Activated B cell treated with CpG ODN at 0.5 μM for 24 hours (primary cell): ENCODE data around the gene MPST. TPM values are rescaled to one million over a fixed set of nuclear protein-coding genes. Genes with fewer than 3 reads are reported as not detected.
A peak's percentile ranks its signal among the peaks of the same experiment; 100 is the strongest.

Experiments
- ATAC-seq: fragments of 200-7000 bp; cut with Tn5 transposase; one replicate; pipeline ENCODE4 v1.10.0; 2021; ENCODE audit warnings: low read depth, mild to moderate bottlenecking, moderate library complexity
- CTCF ChIA-PET: fragments of 350-600 bp; sonication (Branson Sonifier 250); formaldehyde crosslinking; loops from one replicate; lab custom pipeline; 2021; ENCODE audit warnings: antibody characterized with exemption; lab: Charles Lee
- POLR2A ChIA-PET: fragments of 350-600 bp; sonication (Branson Sonifier 250); formaldehyde crosslinking; loops from one replicate; lab custom pipeline; 2021; ENCODE audit warnings: antibody characterized with exemption; lab: Charles Lee
- DNase-seq: peaks from one replicate; pipeline ENCODE4 v3.0.0; 2022
- H3K27ac Mint-ChIP-seq: one replicate; pipeline ENCODE4 v1.8.0; 2020; ENCODE audit warnings: mixed read lengths
- H3K27me3 Mint-ChIP-seq: one replicate; pipeline ENCODE4 v1.8.0; 2021; ENCODE audit warnings: mixed read lengths
- H3K36me3 Mint-ChIP-seq: one replicate; pipeline ENCODE4 v1.8.0; 2021; ENCODE audit warnings: low read depth, mixed read lengths
- H3K4me1 Mint-ChIP-seq: one replicate; pipeline ENCODE4 v1.8.0; 2021; ENCODE audit warnings: mixed read lengths
- H3K4me3 Mint-ChIP-seq: one replicate; pipeline ENCODE4 v1.8.0; 2020; ENCODE audit warnings: mild to moderate bottlenecking, mixed read lengths
- H3K9me3 Mint-ChIP-seq: one replicate; pipeline ENCODE4 v1.8.0; 2020; ENCODE audit warnings: mixed read lengths
- intact Hi-C: fragments of 100-400 bp; cut with micrococcal nuclease; formaldehyde crosslinking; loops from one replicate; pipeline ENCODE4 v1.15.1; 2024
- total RNA-seq: library from RNA; stranded (reverse); gene quantifications from 2 replicates; pipeline ENCODE4 v1.2.3, GENCODE V29; 2022
- TF ChIP-seq, protein P1 (sequence below): fragments of 200-600 bp; IDR thresholded peaks from one replicate; pipeline ENCODE4 v1.8.0; 2022; ENCODE audit warnings: antibody characterized with exemption, mild to moderate bottlenecking

Gene MPST
- total RNA-seq, 1 donor from 2014 or later, result 15.6 TPM

DNA sequence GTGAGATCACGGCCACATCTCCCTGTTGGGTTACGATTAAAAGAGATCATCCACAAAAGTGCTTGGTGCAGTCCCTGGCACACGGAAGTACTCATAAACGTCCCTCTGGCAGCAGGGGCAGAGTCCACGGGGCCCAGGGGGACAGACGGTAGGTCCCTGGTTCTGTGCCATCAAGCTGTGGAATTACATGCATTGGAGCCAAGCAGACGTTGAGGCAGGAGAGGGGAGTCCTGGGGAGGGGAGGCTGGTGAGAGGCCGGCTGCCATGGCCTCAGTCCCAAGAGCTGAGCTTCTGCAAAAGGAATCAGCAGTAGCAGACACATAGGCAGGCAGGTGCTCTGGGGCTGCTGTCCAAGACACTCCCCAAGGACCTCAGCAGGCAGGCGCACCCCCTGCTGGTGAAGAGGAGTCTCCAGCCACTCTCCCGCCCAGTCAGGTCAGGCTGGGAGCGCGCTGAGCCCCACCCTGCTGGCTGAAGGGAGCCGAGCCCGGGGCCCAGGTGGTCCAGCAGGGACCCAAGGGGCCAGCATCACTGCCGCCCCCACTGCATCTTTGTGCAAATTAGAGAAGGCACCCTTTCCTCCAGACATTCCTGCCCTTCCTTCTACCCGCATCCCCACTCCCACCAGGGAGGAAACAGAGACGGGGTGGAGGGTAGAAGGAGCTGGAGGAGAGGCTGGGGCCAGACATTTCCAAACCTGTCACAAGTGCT, 24.4 kb downstream of the MPST start:
- peak; percentile 52 for DNase-seq
- POLR2A ChIA-PET, result no interaction called here

DNA sequence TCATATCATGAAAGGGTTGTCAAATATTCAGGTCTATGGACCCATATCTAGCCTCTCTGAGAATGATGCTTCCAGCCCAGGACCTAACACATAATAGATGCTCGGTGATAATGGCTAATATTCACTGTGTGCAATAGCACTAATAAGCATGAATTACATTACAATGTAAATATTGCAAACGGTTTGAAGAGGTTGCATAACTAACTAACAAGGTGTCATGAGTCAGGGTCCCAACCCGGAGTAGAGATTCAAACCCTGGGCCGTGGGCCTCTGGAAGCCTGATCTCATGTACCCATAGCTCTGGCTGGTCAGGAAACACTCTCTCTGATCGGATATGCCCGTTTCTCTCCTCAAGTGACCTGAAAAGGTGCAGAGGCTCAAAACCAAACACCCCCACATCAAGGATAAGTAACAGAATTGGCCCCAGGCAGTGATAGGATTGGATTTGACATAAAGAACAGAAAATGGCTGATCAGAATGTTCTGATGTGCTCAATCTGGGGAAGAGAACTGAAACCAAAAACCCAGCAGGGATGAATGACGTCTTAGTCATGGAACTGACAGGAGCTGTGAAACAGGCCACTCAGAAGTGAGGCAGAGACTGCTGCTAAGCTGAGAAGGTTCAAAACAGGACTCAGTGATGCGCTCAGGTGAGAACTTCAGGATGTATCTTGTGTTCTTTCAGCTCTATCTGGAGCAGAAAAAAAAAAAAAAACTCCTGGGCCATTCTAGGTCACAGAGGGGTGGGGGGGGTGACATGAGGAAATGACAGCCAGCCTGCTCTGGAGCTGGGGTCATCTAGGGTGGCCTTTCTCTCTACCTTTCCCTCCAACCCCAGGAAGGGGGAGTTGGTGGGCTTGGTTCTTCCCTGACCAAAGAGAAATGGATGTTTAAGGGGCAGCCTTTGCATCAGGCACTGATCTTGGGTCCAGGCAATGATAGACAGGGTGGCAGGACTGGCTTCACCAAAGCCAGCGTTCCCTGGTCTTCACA, 25.4 kb downstream of the MPST start:
- ATAC-seq, result peak; percentile 40
- Mint-ChIP-seq H3K36me3 (no peaks in the 10 kb centered on the region), H3K9me3 (no peaks in the 10 kb centered on the region), H3K4me1 (peaks cover 12% of the 10 kb centered on the region), H3K4me3 (no peak overlapping the region), H3K27me3 (peaks cover 12% of the 10 kb centered on the region), H3K27ac (peak overlapping the region; percentile 9)
- ChIA-PET CTCF (interaction anchor here (0.7 to 3.5 kb wide), 9 partner anchors 15 to 417 kb away, joined by 3 to 30 read pairs (median 4); partner anchors contain the start of genes MPST and TST), POLR2A (interaction anchor here (0.6 kb wide), 1 partner anchor 55 kb away, joined by 7 read pairs; no protein-coding TSS in a partner anchor)
- intact Hi-C loops, result loop anchor here (1.0 to 2.0 kb wide), 5 partner anchors 68 to 498 kb away; no protein-coding TSS in a partner anchor
- TF ChIP-seq, protein P1, sequence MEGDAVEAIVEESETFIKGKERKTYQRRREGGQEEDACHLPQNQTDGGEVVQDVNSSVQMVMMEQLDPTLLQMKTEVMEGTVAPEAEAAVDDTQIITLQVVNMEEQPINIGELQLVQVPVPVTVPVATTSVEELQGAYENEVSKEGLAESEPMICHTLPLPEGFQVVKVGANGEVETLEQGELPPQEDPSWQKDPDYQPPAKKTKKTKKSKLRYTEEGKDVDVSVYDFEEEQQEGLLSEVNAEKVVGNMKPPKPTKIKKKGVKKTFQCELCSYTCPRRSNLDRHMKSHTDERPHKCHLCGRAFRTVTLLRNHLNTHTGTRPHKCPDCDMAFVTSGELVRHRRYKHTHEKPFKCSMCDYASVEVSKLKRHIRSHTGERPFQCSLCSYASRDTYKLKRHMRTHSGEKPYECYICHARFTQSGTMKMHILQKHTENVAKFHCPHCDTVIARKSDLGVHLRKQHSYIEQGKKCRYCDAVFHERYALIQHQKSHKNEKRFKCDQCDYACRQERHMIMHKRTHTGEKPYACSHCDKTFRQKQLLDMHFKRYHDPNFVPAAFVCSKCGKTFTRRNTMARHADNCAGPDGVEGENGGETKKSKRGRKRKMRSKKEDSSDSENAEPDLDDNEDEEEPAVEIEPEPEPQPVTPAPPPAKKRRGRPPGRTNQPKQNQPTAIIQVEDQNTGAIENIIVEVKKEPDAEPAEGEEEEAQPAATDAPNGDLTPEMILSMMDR, result no peak
- DNase-seq, result no peak

More for the DNA sequence above, 24.4 kb downstream of the MPST start:
- no peaks in the 10 kb centered on the region for H3K36me3 Mint-ChIP-seq
- no peaks in the 10 kb centered on the region for H3K9me3 Mint-ChIP-seq
- peaks cover 12% of the 10 kb centered on the region for H3K4me1 Mint-ChIP-seq
- H3K27me3 Mint-ChIP-seq, result peaks cover 14% of the 10 kb centered on the region
- H3K4me3 Mint-ChIP-seq, result no peak overlapping the region
- intact Hi-C loops, result loop anchor here (1.0 to 2.0 kb wide), 5 partner anchors 67 to 497 kb away; no protein-coding TSS in a partner anchor
- ATAC-seq, result peak; percentile 97
- CTCF ChIA-PET, result interaction anchor here (0.9 to 3.5 kb wide), 12 partner anchors 14 to 516 kb away, joined by 3 to 30 read pairs (median 4); partner anchors contain the start of genes MPST and TST
- TF ChIP-seq, protein P1, result peak; percentile 41
- no peak overlapping the region for H3K27ac Mint-ChIP-seq

DNA sequence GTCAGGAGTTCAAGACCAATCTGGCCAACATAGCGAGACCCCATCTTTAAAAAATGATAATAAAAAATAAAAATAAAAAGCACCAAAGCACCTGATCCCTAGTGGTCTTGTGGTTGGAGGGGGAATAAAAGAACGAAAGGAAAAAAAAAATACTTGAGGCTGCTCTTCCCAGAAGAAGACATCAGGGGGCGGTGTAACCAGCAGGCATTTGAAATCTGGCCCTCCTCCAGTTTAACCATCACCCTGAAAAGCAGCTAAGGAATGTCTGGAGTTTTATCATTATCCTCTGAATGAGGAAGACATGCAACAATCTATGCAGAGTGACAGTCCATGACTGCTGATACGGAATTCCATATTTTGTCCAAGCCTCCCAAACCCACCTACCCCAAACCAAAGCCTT, 26.4 kb downstream of the MPST start:
- H3K4me3 Mint-ChIP-seq, result no peak overlapping the region
- H3K27me3 Mint-ChIP-seq, result peaks cover 3% of the 10 kb centered on the region
- H3K27ac Mint-ChIP-seq, result no peak overlapping the region
- H3K36me3 Mint-ChIP-seq, result no peaks in the 10 kb centered on the region
- TF ChIP-seq, protein P1, result no peak
- H3K4me1 Mint-ChIP-seq, result peaks cover 12% of the 10 kb centered on the region
- H3K9me3 Mint-ChIP-seq, result no peaks in the 10 kb centered on the region
- ATAC-seq (no peak), DNase-seq (no peak)
- POLR2A ChIA-PET, result no interaction called here
- intact Hi-C loops, result loop anchor here (2.0 kb wide), 3 partner anchors 69 to 499 kb away; no protein-coding TSS in a partner anchor
- CTCF ChIA-PET, result interaction anchor here (1.3 to 3.5 kb wide), 2 partner anchors 265 to 288 kb away, joined by 4 to 30 read pairs; no protein-coding TSS in a partner anchor

DNA sequence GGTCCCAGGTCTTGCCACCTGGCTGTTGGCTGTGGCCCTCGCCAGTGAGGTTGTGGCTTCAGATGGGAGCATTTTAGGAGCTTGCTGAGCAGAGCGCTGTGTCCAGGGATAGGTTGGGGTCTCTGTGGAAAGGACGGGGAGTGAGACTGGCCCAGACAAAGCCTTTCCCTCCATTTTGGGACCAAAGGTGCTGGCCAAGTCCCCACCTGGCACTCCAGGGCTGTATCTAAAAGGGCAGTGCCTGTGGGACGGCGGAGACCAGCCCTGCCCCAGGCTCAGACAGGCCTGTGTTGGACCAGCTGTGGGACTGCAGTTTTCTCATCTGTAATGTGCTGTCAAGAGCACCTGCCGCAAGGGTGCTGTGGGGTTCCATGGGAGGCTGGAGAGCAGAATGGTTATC, 27.0 kb downstream of the MPST start:
- intact Hi-C loops, result no loop called here
- no peak for DNase-seq
- TF ChIP-seq, protein P1, result no peak
- no peak for ATAC-seq
- H3K27me3 Mint-ChIP-seq, result peaks cover 2% of the 10 kb centered on the region
- CTCF ChIA-PET, result interaction anchor here (1.3 kb wide), 1 partner anchor 289 kb away, joined by 4 read pairs; no protein-coding TSS in a partner anchor
- peaks cover 14% of the 10 kb centered on the region for H3K4me1 Mint-ChIP-seq
- no peak overlapping the region for H3K4me3 Mint-ChIP-seq
- H3K9me3 Mint-ChIP-seq, result no peaks in the 10 kb centered on the region
- POLR2A ChIA-PET, result no interaction called here
- H3K36me3 Mint-ChIP-seq, result no peaks in the 10 kb centered on the region
- no peak overlapping the region for H3K27ac Mint-ChIP-seq
